HL-60 (cell line): Measurements from ENCODE around the gene FYN.

Experiments used
- POLR2AphosphoS5 ChIP-seq: IDR thresholded peaks from 2 replicates; pipeline ENCODE4 v1.6.1; 2012; ENCODE audit warnings: low read depth
- TF ChIP-seq, protein P1 (sequence below): IDR thresholded peaks from one replicate; pipeline ENCODE4 v1.5.1; 2011; ENCODE audit warnings: low read length, control low read depth, inconsistent platforms; ENCODE audit not compliant: insufficient read depth

DNA sequence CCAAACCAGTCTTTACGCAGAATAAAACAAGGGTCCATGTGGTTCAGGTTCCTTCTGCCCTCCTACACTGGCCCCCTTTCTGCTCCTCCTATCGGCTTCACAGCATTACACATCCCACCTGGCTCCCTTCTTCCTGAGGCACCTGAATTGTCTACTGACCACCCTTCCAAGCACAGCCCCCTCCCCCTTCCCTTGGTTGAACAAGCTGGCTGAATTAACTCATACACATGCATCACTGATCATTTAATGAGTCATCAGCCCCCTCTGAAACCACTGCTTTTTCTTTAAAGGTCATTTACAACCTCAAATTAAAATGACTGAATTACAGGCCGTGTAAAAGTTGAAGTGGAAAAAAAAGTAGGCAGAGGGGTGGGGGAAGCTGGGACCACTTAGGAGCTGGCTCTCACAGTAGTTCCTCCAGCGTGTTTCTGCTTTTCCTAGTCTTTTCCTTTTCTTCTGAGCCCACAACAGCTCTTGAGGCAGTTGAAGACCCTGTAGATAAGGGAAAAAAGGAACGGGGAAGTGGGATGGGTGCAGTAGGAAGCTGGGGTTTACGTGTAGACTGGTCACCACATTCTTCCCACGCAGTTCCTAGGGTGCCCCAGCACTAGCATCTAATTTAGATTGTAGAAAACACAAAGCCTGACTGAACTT lies 67.6 kb downstream of the FYN start:
- TF ChIP-seq, protein P1, sequence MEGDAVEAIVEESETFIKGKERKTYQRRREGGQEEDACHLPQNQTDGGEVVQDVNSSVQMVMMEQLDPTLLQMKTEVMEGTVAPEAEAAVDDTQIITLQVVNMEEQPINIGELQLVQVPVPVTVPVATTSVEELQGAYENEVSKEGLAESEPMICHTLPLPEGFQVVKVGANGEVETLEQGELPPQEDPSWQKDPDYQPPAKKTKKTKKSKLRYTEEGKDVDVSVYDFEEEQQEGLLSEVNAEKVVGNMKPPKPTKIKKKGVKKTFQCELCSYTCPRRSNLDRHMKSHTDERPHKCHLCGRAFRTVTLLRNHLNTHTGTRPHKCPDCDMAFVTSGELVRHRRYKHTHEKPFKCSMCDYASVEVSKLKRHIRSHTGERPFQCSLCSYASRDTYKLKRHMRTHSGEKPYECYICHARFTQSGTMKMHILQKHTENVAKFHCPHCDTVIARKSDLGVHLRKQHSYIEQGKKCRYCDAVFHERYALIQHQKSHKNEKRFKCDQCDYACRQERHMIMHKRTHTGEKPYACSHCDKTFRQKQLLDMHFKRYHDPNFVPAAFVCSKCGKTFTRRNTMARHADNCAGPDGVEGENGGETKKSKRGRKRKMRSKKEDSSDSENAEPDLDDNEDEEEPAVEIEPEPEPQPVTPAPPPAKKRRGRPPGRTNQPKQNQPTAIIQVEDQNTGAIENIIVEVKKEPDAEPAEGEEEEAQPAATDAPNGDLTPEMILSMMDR, result no peak
- TF ChIP-seq POLR2AphosphoS5, result no peak
